HUDEP-2 (cell line): ENCODE results near the gene SMG5.

Experiments used
- DNase-seq, 76 experiments: peaks; one replicate each; lab custom pipeline; 2025; ENCODE audit not compliant: unreplicated experiment in 76 of 76; lab: John Stamatoyannopoulos, UW

SMG5 gene

DNA sequence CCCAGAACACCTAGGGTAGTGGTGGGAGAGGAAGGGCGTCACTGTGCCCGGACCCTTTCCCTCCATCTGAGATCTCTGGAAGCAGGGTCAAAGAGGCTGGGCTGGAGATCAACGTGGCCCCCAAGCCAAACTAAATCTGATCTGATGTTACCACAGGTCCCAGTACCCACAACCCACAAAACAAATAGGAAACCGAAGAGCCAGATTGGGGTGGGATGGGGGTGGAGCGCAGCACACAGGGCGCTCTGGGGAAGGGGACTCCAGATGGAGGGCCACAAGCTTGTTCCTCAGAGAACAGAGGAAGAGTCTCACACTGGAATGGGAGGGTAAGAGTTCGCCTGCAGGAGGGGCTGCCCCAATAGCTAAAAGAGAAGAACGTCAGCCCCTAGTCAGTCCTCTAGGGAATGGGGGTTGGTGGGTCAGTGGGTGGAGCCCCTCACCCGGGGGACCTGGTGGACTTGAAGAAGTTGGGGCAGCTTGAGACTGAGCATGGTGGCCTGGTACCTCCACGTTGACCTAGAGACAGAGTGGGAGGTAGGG, 36.3 kb downstream of the SMG5 start:
- no peak for DNase-seq

DNA sequence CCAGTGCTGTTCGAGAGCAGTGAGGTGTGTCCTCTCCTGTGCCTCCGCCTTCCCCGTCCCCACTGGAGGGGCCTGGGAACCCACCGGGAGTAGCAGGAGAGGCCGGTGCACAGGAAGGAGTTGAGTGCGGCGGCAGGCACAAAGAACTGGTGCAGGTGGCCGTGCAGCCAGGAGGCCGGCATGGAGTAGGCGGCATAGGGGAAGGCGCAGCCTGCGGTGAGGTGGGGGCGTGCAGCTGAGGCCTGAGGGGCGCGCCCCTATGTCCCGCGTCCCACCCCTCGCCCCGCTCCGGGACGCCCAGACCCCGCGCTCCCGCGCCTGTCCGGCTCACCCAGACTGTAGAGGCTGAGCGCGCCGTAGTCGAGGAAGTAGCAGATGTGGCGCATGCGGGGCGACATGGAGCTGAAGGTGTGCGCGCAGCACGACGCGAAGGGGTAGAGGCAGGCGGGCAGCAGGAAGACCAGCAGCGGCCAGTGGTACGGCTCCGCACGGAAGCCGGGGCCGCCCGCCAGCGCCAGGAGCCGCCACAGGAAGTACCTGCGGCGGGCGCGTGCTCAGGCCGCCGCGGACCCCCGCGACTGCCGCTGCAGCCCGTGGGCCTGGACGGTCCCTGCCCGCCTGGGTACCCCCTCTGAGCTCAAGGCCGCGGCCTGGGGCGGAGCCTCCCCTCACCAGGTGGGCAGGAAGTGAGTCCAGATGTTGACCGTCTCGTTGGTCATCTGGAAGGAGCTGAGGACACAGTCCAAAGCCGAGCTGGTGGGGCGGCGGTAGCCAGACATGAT, 37.0 kb downstream of the SMG5 start:
- DNase-seq: no peak

DNA sequence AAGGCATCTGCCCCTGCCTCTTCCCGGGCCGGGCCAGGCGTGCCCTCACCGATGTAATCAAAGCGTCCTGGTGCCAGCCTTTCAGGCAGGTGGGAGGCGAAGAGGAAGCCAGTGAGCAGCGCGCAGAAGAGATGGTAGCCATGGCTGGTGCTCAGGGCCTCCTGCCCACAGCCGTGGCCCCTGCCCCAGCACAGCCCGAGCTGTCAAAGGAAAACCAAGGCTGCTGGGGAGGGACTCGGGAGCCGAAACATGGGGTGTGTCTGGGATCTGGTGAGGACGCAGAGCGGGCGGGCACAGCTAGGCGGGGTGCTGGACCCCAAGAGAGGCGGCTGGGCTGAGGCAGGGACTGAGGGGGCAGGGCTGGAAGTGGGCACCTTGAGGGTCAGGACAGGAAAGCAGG, 37.9 kb downstream of the SMG5 start:
- no peak for DNase-seq

DNA sequence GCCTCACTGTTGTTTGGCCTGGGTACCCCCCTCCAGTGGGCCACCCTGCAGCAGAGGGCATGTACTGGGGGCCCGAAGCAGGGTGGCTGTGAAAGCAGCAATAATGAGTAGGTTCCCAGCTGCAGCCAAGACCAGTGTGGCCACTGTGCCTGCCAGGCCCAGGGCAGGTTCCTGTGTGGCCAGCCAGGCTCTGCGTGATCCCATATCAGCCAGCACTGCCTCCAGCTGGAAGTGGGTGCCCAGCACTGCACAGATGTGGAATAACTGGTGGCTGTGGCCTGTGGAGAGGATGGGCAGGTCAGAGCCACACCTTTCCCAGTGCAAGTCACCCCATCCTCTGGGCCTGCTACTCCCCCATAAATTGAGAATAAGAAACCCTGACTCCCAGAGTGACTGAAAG, 38.5 kb downstream of the SMG5 start:
- no peak for DNase-seq

DNA sequence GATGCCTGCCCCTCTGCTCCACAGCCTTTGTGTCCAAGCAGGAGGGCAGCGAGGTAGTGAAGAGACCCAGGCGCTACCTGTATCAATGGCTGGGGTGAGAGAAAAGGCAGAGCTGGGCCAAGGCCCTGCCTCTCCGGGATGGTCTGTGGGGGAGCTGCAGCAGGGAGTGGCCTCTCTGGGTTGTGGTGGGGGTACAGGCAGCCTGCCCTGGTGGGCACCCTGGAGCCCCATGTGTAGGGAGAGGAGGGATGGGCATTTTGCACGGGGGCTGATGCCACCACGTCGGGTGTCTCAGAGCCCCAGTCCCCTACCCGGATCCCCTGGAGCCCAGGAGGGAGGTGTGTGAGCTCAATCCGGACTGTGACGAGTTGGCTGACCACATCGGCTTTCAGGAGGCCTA, 39.9 kb downstream of the SMG5 start:
- DNase-seq: no peak

DNA sequence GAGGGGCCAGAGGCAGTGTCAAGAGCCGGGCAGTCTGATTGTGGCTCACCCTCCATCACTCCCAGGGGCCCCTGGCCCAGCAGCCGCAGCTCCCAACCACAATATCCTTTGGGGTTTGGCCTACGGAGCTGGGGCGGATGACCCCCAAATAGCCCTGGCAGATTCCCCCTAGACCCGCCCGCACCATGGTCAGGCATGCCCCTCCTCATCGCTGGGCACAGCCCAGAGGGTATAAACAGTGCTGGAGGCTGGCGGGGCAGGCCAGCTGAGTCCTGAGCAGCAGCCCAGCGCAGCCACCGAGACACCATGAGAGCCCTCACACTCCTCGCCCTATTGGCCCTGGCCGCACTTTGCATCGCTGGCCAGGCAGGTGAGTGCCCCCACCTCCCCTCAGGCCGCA, 40.7 kb downstream of the SMG5 start, which contains the start of gene BGLAP:
BGLAP (plus strand) TSS at position 259 of the 400 bp plus-strand sequence; CDS start at position 307, 48 bp downstream.
- DNase-seq: no peak

DNA sequence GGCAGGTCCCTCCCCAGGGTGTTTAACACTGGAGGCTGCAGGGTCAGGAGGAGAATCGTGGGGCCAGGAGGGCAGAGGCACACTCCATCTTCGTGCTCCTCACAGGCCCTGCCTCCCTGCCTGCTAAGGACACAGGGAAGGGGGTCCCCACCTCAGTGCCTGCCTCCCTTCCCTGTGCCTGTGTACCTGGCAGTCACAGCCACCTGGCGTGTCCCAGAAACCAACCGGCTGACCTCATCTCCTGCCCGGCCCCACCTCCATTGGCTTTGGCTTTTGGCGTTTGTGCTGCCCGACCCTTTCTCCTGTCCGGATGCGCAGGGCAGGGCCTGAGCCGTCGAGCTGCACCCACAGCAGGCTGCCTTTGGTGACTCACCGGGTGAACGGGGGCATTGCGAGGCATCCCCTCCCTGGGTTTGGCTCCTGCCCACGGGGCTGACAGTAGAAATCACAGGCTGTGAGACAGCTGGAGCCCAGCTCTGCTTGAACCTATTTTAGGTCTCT, 41.3 kb downstream of the SMG5 start:
- DNase-seq: no peak

DNA sequence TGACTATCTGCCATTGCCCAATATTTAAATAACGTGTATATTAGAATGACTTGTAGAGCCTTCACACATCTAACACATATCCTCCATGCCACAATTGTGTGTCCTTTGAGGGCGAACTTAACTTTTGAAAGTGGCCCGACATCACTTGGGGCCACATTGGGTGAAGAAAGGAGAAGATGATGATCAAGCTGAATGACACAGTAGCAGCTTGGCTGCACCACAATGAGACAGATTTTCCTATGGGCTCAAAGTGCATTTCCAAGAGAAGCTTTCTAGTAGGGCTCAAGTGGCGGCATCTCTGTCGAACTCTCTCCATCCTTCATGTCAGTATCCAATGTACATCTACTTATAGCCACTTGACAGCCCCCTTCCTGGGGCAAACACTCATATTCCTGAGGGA, 44.4 kb downstream of the SMG5 start:
- DNase-seq: no peak

DNA sequence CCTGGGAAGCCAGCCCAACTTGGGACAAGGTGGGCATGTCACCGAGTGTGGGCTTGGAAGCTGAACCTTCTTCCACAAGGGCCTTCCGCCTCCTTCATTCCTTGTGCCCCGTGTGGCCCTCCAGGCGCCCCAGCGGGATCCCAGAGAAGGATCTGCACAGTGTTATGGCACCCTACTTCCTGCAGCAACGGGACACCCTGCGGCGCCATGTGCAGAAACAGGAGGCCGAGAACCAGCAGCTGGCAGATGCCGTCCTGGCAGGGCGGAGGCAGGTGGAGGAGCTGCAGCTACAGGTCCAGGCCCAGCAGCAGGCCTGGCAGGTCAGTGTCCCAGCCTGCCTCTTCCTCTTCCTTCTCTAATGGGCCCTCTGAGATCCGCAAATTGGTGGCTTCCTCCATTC, 46.5 kb downstream of the SMG5 start:
- no peak for DNase-seq

DNA sequence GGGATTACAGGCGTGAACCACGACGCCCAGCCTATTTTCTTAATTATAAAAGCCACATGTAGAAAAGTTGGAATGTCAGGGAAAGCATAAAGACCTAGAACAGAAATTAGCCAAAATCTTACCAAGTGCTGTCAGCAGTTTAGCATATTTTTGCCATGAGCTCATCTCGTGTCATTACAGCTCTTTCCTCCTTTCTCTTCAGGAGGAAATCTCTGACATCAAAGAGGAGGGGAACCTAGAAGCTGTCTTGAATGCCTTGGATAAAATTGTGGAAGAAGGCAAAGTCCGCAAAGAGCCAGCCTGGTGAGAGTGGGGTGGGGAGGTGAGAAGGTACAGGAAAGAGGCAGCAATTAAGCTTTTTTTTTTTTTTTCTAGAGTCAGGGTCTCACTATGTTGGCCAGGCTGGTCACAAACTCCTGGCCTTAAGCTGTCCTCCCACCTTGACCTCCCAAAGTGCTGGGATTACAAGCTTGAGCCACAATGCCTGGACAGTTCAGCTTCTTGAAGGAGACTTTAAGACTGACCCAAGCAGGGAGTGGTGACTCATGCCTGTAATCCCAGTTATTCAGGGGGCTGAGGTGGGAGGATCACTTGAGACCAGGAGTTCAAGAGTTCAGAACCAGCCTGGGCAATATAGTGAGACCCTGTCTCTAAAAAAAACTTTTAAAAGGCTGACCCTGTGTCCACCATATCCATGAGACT, 49.0 kb downstream of the SMG5 start:
- no peak for DNase-seq

DNA sequence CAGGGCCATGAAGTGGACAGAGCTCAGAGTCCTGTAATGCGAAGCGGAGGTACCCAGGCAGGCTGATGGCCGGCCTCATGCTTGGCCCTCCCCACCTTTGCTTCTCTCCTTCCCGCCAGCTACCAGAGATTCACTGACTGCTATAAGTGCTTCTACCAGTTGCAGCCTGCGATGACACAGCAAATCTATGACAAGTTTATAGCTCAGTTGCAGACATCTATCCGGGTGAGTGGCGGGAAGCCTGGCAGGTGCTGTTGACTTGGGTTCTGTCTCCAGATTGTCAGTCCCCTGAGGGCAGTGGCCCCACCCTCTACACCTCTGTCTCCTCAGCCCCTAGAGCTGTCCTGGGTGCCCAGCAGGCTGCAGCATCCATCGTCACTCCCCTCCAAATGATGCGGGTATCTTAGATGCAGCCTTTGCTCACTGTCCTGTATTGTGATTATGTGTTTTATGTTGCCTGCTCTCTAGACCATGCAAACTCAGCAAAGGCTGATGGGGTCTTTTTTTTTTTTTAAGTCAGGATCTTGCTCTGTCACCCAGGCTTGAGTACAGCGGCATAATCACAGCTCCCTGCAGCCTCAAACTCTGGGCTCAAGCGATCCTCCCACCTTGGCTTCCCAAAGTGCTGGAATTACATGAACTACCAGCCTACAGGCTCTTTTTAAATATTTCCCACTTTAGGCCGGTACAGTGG, 50.3 kb downstream of the SMG5 start:
- no peak for DNase-seq

DNA sequence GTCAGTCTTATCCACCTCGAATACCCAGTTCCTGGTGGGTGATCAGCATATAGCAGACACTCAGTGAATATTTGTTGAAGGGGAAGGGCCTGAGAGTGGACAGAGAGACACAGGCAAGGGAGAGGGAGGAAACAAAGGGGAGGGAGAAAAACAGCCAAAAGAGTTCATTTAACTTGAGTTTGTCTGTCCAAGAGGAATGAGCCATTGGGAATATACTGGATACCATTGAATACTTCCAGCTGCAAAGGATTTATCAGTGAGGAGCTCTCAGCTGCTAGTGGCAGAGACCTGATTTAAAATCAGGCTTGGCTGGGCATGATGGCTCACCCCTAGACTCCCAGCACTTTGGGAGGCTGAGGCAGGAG, 52.2 kb downstream of the SMG5 start:
- no peak for DNase-seq

DNA sequence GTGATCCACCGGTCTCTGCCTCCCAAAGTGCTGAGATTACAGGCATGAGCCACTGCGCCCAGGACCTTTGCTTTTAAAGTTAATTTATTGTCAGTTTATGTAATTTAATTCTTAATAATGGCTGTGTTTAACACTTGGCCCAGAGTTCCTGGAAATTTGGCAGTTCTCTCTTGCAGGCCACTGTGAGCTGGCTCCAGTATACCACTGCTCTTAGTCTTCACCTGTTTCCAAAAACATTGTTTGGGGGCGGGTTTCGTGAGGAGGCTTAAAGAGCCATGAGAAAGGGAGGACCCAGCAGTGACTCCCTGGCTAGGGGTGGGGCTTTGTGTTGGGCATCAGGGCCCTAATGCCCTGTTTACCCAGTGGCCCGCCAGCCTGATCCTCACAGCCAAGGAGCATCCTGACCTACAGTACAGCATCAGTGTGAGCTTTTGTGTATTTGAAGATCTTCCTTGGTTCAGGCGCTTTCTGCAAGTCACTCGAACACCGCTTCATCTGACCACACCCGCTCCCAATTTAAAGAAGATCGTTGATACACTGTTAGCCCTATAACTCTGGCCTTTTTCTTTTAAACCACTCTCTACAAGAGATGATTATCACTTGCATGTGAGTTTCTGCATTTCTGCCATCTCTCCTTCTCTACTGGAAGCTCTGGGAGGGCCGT, 52.7 kb downstream of the SMG5 start:
- peak in 5 of 76 experiments; percentile 14 to 28 (median 23) for DNase-seq

DNA sequence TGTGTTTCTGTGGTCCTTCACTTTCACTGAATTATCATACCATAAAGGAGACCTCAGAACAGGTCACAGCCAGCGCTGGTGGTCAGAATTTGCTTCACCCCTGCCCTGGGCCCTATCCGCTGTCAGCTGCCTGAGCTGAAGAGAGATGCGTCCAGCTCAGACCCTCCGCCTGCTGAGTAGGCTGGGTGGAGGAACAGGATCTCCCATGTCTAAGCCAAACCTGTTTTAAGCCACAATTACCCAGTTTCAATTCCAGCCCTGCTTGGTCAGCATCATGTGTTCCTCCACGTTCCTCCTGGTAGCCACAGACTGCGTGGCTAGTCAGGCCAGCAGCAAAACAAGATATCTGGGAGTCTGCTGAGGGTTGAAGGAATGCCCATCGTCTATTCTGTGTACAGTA, 54.1 kb downstream of the SMG5 start:
- no peak for DNase-seq

DNA sequence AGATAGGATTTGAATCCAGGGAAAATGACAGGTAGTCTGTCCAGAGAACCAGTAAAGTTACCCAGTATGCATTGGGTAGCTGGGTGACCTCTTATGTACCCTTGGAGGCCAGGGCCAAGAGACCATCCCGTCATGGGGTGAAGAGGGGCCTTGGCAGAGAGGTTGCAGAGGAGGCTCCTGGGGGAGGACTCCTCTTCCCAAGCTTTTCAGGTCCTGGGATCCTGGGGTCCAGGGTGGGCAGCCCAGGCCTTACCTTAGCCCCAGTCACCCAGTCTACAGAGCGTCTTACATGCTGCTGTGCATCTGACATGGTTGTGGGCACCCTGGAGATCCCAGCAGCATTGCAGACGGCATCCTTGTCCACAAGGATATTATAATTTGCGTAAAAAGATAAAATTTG, 55.8 kb downstream of the SMG5 start:
- no peak for DNase-seq

DNA sequence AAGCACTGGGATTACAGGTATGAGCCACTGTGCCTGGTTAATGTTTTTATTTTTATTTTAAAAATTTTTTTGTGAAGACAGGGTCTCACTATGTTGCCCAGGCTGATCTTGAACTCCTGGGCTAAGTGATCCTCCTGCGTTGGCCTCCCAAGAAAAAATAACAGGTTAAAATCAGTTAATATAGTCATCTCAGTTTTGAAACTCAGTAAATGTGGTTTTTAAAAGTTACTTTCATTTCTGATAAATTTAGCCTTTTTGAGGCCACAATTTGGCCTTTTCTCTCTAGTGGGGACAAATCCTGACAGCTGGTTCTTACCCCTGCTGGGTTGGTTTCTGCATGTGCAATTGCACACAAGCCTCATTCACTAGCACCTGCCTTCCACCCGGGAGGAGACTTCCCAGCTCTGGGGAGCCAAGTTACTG, 56.5 kb downstream of the SMG5 start:
- no peak for DNase-seq

DNA sequence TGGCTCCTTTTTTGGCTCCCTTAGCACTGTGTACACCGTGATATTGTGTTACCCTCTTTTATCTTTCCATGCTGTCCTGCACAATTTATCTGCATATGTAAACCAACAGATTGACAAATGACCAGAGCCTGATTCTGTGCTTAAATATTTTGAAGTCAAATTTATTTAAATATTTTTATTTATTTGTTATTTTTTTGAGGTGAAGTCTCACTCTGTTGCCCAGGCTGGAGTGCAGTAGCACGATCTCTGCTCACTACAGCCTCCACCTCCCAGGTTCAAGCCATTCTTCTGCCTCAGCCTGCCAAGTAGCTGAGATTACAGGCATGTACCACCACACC, 57.0 kb downstream of the SMG5 start:
- no peak for DNase-seq

DNA sequence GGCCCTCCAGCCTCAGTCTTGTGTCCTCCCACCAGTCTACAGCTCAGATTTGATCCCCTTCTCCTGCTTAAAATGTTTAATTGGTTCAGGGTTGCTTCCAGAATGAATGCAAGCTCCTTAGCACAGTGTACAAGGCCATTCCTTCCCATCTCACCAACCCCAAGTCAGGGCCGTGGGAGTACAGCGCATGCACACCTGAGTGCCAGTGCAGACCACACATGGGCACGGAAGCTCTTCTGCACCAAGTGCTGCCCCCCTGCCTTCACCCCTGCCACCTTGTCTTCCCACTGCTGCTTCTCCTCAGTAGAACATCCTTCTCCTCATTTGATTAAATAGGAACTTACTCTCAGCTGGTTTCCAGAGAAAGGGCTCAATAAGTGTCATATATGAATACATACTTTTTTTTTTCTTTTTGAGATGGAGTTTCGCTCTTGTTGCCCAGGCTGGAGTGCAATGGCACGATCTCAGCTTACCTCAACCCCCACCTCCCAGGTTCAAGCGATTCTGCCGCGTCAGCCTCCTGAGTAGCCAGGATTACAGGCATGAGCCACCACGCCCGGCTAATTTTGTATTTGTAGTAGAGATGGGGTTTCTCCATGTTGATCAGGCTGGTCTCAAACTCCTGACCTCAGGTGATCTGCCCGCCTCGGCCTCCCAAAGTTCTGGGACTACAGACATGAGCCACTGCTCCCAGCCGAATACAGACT, 60.5 kb downstream of the SMG5 start:
- no peak for DNase-seq

DNA sequence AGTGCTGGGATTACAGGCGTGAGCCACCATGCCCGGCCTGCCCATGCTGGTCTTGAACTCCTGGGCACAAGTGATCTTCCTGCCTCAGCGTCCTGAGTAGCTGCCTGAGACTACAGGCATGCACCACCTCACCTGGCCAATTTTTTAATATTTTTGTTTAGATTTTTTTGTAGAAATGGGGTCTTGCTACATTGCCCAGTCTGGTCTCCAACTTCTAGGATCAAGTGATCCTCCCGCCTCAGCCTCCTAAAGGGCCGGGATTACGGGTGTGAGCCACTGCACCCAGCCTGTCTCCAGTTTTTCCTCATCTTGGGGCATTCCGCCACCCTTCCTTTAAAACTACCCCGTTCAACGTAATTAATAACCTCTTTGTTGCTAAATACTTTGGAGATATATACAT, 62.4 kb downstream of the SMG5 start:
- DNase-seq: no peak

DNA sequence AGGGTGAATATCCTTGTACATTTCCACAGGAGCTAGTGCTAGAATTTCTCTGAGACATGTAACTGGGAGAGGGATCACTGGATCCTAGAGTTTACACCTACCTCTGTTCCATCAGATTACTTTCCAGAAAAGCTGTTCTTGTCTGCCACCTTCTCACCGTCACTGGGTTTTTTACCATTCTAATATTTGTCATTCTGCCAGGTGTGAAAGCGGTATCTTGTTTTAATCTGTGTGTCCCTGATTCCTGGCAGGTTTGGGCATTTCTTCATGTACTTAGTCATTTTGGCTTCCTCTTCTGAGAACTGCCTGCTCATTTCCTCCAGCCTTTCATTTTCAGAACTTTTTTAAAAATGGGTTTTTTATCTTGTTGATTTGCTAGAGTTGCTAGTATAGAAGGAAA, 64.8 kb downstream of the SMG5 start:
- DNase-seq: peak in 12 of 76 experiments; percentile 3 to 43 (median 14)
